Right atrium auricular region (tissue), 2 donors: ENCODE data around the gene TBPL1. TPM values are rescaled to one million over a fixed set of nuclear protein-coding genes. Genes with fewer than 3 reads are reported as not detected.
"Not testable (repeated sequence)": the region's sequence is repeated elsewhere in the genome, so short reads cannot be mapped to it uniquely, and the experiment has no call there.

Experiments used
- DNase-seq: peaks from one replicate; pipeline ENCODE4 v3.0.0-alpha.2; 2019; ENCODE audit warnings: low spot score
- H3K27ac ChIP-seq, 2 donors: fragments of 200-600 bp; sonication (generic); 1 replicate in 1 of 2; 2 replicates in 1 of 2; pipeline ENCODE4 v1.5.1; 2016 to 2019
- H3K27me3 ChIP-seq, 2 donors: fragments of 200-600 bp; sonication (generic); one replicate each; pipeline versions ENCODE4 v1.5.1 to v1.6.0; 2017 to 2019
- H3K36me3 ChIP-seq: fragments of 200-600 bp; sonication (generic); one replicate; pipeline ENCODE4 v1.5.1; 2016
- H3K4me1 ChIP-seq, 2 donors: fragments of 200-600 bp; sonication (generic); one replicate each; pipeline versions ENCODE4 v1.5.1 to v1.6.0; 2017 to 2019
- H3K4me3 ChIP-seq, 2 donors: fragments of 200-600 bp; sonication (generic); 1 replicate in 1 of 2; 2 replicates in 1 of 2; pipeline ENCODE4 v1.5.1; 2017 to 2019; ENCODE audit warnings: mild to moderate bottlenecking in 1 of 2, moderate library complexity in 1 of 2
- H3K9me3 ChIP-seq, 2 donors: fragments of 200-600 bp; sonication (generic); one replicate each; pipeline ENCODE4 v1.5.1; 2019
- total RNA-seq, 2 donors: library from RNA; depleted of rRNA; stranded (reverse); fragments of >200 nt; gene quantifications; one replicate each; pipeline ENCODE4 v1.1.0, GENCODE V29; 2016
- TF ChIP-seq, protein P1 (sequence below), 2 donors: fragments of 200-600 bp; sonication (generic); IDR thresholded peaks; one replicate each; pipeline ENCODE4 v1.5.1; 2019; ENCODE audit warnings: antibody characterized with exemption in 2 of 2

The TBPL1 gene
- total RNA-seq, 2 donors from 2014 or later = 18.9 to 22.6 TPM

DNA sequence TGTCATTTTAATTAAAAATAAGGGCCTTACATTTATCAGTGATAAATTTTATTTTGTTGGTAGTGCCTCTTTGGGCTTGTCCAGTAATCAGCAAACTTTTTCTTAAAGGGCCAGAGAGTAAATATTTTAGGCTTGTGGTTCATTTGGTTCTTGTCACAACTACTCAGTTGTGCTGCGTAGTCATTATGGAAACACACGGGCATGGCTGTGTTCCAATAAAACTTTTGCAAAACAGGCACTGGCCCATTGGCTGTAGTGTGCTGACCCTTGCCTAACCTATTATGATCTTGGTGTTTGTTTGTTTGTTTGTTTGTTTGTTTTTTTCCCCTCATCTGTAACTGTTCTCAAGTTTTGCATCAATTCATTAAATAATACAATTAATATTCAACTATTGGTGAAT, 19.4 kb downstream of the TBPL1 start:
- H3K9me3 ChIP-seq = no peaks in the 10 kb centered on the region
- no peak for DNase-seq
- no peaks in the 10 kb centered on the region for H3K27me3 ChIP-seq
- no peak overlapping the region for H3K27ac ChIP-seq
- no peak overlapping the region for H3K4me3 ChIP-seq
- TF ChIP-seq, protein P1, sequence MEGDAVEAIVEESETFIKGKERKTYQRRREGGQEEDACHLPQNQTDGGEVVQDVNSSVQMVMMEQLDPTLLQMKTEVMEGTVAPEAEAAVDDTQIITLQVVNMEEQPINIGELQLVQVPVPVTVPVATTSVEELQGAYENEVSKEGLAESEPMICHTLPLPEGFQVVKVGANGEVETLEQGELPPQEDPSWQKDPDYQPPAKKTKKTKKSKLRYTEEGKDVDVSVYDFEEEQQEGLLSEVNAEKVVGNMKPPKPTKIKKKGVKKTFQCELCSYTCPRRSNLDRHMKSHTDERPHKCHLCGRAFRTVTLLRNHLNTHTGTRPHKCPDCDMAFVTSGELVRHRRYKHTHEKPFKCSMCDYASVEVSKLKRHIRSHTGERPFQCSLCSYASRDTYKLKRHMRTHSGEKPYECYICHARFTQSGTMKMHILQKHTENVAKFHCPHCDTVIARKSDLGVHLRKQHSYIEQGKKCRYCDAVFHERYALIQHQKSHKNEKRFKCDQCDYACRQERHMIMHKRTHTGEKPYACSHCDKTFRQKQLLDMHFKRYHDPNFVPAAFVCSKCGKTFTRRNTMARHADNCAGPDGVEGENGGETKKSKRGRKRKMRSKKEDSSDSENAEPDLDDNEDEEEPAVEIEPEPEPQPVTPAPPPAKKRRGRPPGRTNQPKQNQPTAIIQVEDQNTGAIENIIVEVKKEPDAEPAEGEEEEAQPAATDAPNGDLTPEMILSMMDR (IDR thresholded peaks at IDR 0.05) = no peak
- no peaks in the 10 kb centered on the region for H3K36me3 ChIP-seq
- peaks cover 0 to 28% of the 10 kb centered on the region in 2 donors for H3K4me1 ChIP-seq

DNA sequence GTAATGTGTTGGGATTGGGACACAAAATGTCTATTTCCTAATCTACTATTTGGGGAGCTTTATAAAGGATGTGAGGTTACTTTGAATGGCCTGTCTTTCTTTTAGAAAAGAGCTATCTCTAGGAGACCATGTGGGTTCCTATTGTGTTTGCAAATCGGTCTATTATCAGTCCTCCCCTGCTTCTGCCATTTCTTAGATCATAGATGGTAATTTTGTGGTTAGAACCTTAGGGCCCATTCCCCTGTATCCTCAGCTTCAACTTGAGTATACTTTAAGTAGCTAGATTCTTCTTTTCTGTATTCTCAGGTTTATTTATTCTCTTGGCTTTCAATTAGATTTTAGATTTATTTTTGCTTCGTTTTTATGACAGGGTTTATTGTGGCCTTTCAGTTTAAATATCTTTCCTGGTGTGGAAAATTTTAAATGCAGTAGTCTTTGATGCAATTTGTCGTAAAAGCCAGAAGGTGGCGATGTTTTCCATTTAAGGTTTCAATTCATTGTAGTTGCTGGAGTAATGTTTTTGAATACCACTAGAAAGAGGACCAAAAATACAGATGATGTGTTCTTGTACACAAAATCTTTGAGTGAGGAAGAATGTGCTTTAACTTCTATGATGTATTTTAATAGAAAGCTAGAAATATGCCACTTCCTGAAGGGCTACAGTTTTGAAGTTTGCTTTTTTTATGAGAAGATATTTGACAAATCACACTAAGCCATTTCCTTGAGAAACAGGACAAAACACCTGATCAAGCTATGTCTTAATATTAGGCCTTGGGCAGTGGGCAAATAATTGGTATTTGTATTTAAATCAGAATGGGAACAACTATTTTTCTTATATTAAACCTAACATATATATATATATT, 20.3 kb downstream of the TBPL1 start:
- Histone ChIP-seq H3K4me3 (no peak overlapping the region), H3K27me3 (no peaks in the 10 kb centered on the region), H3K27ac (no peak overlapping the region), H3K4me1 (peaks cover 0 to 37% of the 10 kb centered on the region in 2 donors), H3K9me3 (no peaks in the 10 kb centered on the region), H3K36me3 (no peaks in the 10 kb centered on the region)
- TF ChIP-seq, protein P1 (IDR thresholded peaks at IDR 0.05) = peak; percentile 61 to 83
- DNase-seq = no peak

DNA sequence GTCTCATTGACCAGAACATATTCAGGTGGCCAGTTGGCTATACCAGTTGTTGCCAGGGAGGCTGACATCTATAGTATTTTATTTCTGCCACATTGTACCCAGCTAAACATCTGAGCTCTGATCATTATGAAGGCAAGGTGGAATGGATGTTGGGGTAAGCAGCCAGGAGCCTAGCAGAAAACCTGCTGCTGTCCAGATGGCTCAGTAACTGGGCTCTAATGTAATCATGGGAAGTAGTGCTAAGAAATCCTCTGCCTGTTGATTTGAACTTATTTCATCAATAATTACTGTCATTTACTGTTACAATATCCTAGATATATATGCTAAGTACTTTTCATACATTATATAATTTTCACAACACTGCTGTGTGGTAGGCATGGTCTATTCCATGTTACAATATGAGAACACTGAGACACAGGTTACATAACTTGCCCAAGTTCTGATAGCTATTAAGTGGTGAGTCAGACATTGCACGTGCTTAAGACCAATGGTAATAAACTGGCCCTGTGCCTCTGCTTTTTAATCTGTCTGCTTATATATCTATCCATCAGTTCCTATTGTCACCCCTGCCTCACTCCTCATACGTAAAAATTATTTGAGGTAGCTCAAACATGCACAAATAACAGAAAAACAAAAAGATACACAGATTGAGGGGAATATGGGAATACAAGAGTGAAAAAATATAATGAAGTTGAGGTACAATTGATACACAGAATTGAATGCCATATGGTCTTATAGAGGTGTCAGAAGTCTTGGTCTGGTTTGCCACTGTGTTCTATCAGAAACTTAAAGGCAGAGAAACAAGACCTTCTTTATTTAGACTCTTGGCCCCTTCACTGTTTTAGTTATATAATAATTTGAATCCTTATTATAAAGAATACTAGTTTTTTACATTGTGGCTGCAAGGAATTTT, 25.2 kb downstream of the TBPL1 start:
- no peak overlapping the region for H3K4me3 ChIP-seq
- no peaks in the 10 kb centered on the region for H3K27me3 ChIP-seq
- TF ChIP-seq, protein P1 (IDR thresholded peaks at IDR 0.05) = no peak
- peaks cover 11% of the 10 kb centered on the region for H3K36me3 ChIP-seq
- no peaks in the 10 kb centered on the region for H3K9me3 ChIP-seq
- H3K27ac ChIP-seq = no peak overlapping the region
- H3K4me1 ChIP-seq = peaks cover 0 to 25% of the 10 kb centered on the region in 2 donors
- no peak for DNase-seq

DNA sequence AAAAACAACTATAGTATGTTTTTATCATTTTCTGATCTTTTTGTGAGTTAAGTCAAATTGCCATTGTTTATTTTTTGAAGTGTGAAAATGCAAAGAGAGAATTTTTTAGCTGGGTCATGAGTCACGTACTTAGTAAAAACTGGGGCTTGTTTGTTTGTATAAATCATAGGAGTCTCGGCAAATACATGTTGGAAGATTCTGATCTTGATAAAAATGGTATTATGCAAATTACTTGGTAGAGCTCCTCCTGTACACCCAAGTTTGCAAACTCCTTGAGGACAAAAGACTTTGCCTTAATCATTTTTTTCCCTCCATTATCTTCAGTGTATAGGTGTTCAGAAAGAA, 25.8 kb downstream of the TBPL1 start:
- TF ChIP-seq, protein P1 (IDR thresholded peaks at IDR 0.05) = no peak
- H3K4me1 ChIP-seq = peaks cover 0 to 19% of the 10 kb centered on the region in 2 donors
- H3K36me3 ChIP-seq = peaks cover 18% of the 10 kb centered on the region
- no peak for DNase-seq
- H3K4me3 ChIP-seq = no peak overlapping the region
- no peaks in the 10 kb centered on the region for H3K27me3 ChIP-seq
- no peak overlapping the region for H3K27ac ChIP-seq
- H3K9me3 ChIP-seq = no peaks in the 10 kb centered on the region

DNA sequence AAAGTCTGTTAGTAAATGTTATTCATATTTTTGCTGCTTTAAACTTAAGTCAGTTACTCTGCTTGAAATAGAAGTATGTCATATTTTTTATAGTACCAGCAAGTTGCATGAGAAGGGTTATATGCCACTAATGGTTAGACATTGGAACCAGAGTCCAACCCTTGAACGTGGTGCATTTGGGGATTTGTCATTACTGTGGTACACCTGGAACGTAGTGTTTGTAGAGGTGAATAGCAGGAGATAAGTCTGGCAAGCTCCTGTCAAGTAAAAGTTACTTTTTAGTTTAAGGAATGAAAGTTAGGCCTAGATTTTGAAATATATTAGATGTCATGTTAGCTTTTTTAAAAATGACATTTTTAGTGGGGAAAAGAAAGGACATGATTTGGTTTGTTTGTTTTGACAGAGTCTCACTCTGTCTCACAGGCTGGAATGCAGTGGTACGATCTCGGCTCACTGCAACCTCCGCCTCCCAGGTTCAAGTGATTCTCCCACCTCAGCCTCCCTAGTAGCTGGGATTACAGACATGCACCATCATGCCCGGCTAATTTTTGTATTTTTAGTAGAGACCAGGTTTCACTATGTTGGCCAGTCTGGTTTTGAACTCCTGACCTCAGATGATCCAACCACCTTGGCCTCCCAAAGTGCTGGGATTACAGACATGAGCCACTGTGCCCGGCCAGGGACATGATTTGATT, 26.4 kb downstream of the TBPL1 start:
- H3K27ac ChIP-seq = not testable (repeated sequence)

More for the DNA sequence above, 26.4 kb downstream of the TBPL1 start:
- DNase-seq, H3K9me3 ChIP-seq, H3K4me3 ChIP-seq, H3K27me3 ChIP-seq: not testable (repeated sequence)
- Histone ChIP-seq H3K36me3 (peaks cover 21% of the 10 kb centered on the region), H3K4me1 (peaks cover 0 to 19% of the 10 kb centered on the region in 2 donors)
